Nephron progenitor cell (in vitro differentiated cells): ENCODE results near the gene PLIN4.

Experiments used
- DNase-seq: peaks from one replicate; pipeline ENCODE4 v3.0.0; 2021
- H3K27ac Mint-ChIP-seq: 2 replicates; pipeline ENCODE4 v1.8.0; 2021; ENCODE audit warnings: mild to moderate bottlenecking, moderate library complexity, mixed read lengths
- H3K27me3 Mint-ChIP-seq: 2 replicates; pipeline ENCODE4 v1.8.0; 2021; ENCODE audit warnings: mild to moderate bottlenecking, low read depth, mixed read lengths; ENCODE audit not compliant: poor library complexity
- H3K36me3 Mint-ChIP-seq: 2 replicates; pipeline ENCODE4 v1.8.0; 2021; ENCODE audit warnings: low read depth, mixed read lengths
- H3K4me1 Mint-ChIP-seq: 2 replicates; pipeline ENCODE4 v1.8.0; 2021; ENCODE audit warnings: mixed read lengths
- H3K4me3 Mint-ChIP-seq: 2 replicates; pipeline ENCODE4 v1.8.0; 2021; ENCODE audit warnings: mild to moderate bottlenecking, moderate library complexity, mixed read lengths
- H3K9me3 Mint-ChIP-seq: 2 replicates; pipeline ENCODE4 v1.8.0; 2021; ENCODE audit warnings: mild to moderate bottlenecking, moderate library complexity, mixed read lengths
- TF ChIP-seq, protein P1 (sequence below): fragments of 200-600 bp; sonication (generic); IDR thresholded peaks from 2 replicates; pipeline ENCODE4 v1.5.0; 2021; ENCODE audit warnings: antibody characterized with exemption

The PLIN4 gene

DNA sequence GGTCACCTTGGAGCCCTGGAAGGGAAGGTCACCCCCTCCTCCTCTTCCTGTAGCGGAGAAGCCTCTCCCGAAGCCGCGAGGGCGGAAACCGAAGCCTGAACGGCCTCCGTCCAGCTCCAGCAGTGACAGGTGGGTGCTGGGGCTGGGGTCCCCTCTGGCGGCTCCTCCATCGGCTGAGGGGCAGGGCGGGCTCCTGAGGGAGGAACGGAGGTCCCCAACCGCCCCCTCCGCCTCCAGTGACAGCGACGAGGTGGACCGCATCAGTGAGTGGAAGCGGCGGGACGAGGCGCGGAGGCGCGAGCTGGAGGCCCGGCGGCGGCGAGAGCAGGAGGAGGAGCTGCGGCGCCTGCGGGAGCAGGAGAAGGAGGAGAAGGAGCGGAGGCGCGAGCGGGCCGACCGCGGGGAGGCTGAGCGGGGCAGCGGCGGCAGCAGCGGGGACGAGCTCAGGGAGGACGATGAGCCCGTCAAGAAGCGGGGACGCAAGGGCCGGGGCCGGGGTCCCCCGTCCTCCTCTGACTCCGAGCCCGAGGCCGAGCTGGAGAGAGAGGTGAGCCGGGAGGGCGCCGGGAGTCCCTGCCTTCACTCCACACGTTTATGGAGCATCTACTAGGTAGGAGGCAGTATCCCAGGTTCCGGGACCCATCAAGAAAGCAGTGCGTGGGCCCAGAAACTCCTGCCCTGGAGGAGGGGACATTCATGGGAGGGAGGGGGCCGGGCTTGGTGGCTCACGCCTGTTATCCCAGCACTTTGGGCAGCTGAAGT lies 24.2 kb downstream of the PLIN4 start:
- no peak overlapping the region for H3K4me3 Mint-ChIP-seq
- TF ChIP-seq, protein P1, sequence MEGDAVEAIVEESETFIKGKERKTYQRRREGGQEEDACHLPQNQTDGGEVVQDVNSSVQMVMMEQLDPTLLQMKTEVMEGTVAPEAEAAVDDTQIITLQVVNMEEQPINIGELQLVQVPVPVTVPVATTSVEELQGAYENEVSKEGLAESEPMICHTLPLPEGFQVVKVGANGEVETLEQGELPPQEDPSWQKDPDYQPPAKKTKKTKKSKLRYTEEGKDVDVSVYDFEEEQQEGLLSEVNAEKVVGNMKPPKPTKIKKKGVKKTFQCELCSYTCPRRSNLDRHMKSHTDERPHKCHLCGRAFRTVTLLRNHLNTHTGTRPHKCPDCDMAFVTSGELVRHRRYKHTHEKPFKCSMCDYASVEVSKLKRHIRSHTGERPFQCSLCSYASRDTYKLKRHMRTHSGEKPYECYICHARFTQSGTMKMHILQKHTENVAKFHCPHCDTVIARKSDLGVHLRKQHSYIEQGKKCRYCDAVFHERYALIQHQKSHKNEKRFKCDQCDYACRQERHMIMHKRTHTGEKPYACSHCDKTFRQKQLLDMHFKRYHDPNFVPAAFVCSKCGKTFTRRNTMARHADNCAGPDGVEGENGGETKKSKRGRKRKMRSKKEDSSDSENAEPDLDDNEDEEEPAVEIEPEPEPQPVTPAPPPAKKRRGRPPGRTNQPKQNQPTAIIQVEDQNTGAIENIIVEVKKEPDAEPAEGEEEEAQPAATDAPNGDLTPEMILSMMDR: no peak
- DNase-seq: no peak
- H3K27ac Mint-ChIP-seq: no peak overlapping the region
- no peaks in the 10 kb centered on the region for H3K9me3 Mint-ChIP-seq
- H3K27me3 Mint-ChIP-seq: no peaks in the 10 kb centered on the region
- peaks cover 4% of the 10 kb centered on the region for H3K36me3 Mint-ChIP-seq
- no peaks in the 10 kb centered on the region for H3K4me1 Mint-ChIP-seq

DNA sequence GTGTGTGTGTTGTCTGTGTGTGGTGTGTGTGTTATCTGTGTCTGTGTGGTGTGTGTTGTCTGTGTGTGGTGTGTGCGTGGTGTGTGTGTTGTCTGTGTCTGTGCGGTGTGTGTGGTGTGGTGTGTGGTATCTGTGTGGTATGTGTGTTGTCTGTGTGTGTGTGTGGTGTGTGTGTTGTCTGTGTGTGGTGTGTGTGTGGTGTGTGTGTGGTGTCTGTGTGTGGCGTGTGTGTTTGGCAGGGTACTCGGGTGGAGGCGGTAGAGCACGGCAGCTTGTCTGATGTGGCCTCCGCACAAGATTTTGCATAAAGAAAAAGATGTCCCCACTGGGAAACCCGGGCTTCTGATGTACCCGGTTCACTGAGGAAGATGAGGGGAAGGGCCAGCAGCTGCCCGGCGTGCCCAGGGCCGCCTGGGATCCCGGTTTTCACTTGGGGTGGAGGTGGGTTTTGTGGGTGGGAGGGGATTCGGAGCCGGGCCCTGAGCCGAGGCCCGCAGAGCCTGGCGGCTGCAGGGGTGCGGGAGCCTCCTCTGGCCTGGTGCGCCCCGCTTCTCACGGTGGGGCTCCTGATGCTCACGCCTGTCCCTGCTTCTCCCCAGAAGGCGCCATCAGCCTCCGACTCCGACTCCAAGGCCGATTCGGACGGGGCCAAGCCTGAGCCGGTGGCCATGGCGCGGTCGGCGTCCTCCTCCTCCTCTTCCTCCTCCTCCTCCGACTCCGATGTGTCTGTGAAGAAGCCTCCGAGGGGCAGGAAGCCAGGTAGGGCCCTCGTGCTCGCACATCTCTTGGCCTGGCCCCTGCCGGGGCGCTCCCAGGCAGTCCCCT lies 25.0 kb downstream of the PLIN4 start:
- TF ChIP-seq, protein P1: no peak
- no peak for DNase-seq
- Mint-ChIP-seq H3K4me1 (no peaks in the 10 kb centered on the region), H3K27me3 (no peaks in the 10 kb centered on the region), H3K27ac (no peak overlapping the region), H3K9me3 (no peaks in the 10 kb centered on the region), H3K36me3 (peaks cover 8% of the 10 kb centered on the region), H3K4me3 (no peak overlapping the region)

DNA sequence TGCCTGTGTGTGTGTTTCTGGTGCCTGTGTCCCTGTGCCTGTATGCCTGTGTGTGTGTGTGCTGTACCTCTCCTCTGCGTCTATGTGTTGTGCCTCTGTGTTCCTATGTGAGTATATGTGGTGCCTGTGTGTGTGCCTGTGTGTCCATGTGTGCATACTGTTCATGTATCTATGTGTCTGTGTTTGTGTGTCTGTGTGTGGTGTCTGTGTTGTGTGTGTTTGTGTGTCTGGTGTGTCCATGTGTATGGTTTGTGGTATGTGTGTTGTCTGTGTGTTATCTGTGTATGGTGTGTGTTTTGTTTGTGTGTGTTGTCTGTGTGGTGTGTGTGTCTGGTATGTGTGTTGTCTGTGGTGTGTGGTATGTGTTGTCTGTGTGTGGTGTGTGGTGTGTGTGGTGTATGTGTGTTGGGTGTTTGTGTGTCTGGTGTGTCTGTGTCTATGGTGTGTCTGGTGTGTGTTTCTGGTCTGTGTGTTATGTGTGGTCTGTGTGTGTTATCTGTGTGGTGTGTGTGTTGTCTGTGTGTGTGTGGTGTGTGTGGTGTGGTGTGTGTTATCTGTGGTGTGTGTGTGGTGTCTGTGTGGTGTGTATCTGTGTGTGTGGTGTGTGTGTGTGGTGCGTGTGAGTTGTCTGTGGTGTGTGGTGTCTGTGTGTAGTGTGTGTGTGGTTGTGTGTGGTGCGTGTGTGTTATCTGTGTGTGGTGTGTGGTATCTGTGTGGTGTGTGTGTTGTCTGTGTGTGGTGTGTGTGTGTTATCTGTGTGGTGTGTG lies 25.8 kb downstream of the PLIN4 start:
- H3K9me3 Mint-ChIP-seq: no peaks in the 10 kb centered on the region
- TF ChIP-seq, protein P1: no peak
- no peak overlapping the region for H3K4me3 Mint-ChIP-seq
- H3K27me3 Mint-ChIP-seq: no peaks in the 10 kb centered on the region
- H3K36me3 Mint-ChIP-seq: peaks cover 12% of the 10 kb centered on the region
- no peaks in the 10 kb centered on the region for H3K4me1 Mint-ChIP-seq
- H3K27ac Mint-ChIP-seq: no peak overlapping the region
- no peak for DNase-seq

DNA sequence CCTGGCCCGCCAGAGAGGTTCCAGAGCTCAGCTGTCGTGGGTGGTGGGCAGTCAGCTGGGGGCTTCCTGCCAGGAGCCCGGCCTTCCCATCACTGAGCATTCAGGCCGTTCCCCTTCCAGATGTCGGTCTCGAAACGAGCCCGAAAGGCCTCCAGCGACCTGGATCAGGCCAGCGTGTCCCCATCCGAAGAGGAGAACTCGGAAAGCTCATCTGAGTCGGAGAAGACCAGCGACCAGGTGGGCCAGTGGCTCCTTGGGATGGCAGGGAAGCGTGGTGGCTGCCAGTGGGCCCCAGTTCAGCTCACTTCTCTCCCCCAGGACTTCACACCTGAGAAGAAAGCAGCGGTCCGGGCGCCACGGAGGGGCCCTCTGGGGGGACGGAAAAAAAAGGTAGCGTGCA lies 26.8 kb downstream of the PLIN4 start:
- DNase-seq: no peak
- Mint-ChIP-seq H3K36me3 (peaks cover 20% of the 10 kb centered on the region), H3K4me3 (no peak overlapping the region), H3K27ac (no peak overlapping the region), H3K9me3 (no peaks in the 10 kb centered on the region), H3K27me3 (no peaks in the 10 kb centered on the region), H3K4me1 (no peaks in the 10 kb centered on the region)
- TF ChIP-seq, protein P1: no peak

DNA sequence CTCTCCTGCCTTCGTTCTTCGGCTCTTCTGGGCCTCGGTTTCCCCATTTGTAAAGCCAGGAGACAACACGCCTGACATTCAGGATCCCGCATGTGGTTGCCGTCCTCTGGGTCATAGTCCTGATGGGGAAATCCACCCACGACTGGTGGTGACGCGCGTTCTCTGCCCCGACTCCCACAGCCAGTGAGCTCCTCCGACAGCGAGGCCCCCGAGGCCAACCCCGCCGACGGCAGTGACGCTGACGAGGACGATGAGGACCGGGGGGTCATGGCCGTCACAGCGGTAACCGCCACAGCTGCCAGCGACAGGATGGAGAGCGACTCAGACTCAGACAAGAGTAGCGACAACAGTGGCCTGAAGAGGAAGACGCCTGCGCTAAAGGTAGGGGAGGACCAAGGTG lies 29.8 kb downstream of the PLIN4 start:
- Mint-ChIP-seq H3K4me3 (no peak overlapping the region), H3K27ac (peak overlapping the region; percentile 42), H3K9me3 (no peaks in the 10 kb centered on the region), H3K4me1 (no peaks in the 10 kb centered on the region), H3K27me3 (peaks cover 3% of the 10 kb centered on the region), H3K36me3 (peaks cover 32% of the 10 kb centered on the region)
- TF ChIP-seq, protein P1: no peak
- no peak for DNase-seq
